ENCODE measurements around the gene HCAR1.

The HCAR1 gene

DNA sequence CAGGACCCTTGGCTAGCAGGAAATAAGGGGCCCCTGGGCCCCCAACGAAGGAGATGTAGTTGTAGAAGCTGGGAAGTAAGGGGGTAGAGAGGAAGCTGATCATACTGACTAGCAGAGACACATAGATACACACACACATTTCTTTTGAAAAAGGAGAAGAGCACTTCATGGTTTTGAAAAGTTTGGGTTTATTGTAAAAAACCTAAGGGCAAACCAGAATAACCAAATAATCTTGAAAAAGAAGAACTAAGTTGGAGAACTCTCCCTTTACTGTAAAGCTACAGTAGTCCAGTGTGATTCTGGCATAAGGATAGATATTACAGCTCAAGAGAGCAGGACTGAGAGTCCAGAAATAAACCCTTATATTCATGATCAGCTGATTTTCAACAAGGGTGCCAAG lies 8.3 kb downstream of the HCAR1 start:
- Histone ChIP-seq H3K4me1 (ENCODE audit: control insufficient read depth, insufficient read depth, low read length) (no peaks in the 10 kb centered on the region), H3K9me3 (ENCODE audit: control insufficient read depth, insufficient read depth, low read depth, low read length) (no peaks in the 10 kb centered on the region), H3K4me3 (ENCODE audit: low read depth, low read length) (no peak overlapping the region), H3K27ac (ENCODE audit: extremely low read depth, low read depth, low read length) (no peak overlapping the region), H3K36me3 (ENCODE audit: control insufficient read depth in 2 of 2, insufficient read depth in 1 of 2, low read length in 2 of 2) (no peaks in the 10 kb centered on the region)
- CTCF ChIA-PET = interaction anchor here (0.6 kb wide), 2 partner anchors 17 to 1229 kb away, joined by 3 to 6 read pairs; no protein-coding TSS in a partner anchor
- POLR2A ChIA-PET = no interaction called here
- TF ChIP-seq ZEB2 (tag by site-specific recombination; IDR thresholded peaks at IDR 0.05) (no peak), ZNF555 (tag by site-specific recombination; conservative IDR thresholded peaks at IDR 0.05) (no peak), ZNF548 (tag by site-specific recombination; IDR thresholded peaks at IDR 0.05) (no peak), ZNF132 (tag by site-specific recombination; IDR thresholded peaks at IDR 0.05; ENCODE audit: borderline replicate concordance) (no peak), GLIS2 (tag by site-specific recombination; IDR thresholded peaks at IDR 0.05) (no peak), ZNF624 (tag by site-specific recombination; IDR thresholded peaks at IDR 0.05) (no peak), ZFP3 (tag by site-specific recombination; IDR thresholded peaks at IDR 0.05; ENCODE audit: low read depth) (no peak), MYNN (tag by site-specific recombination; IDR thresholded peaks at IDR 0.05; ENCODE audit: borderline replicate concordance) (no peak), ZIC2 (tag by site-specific recombination; IDR thresholded peaks at IDR 0.05) (no peak), ZNF664 (tag by site-specific recombination; IDR thresholded peaks at IDR 0.05) (no peak), ZNF354C (tag by site-specific recombination; IDR thresholded peaks at IDR 0.05; ENCODE audit: borderline replicate concordance, low read depth) (no peak)
- TF ChIP-seq, protein P1, sequence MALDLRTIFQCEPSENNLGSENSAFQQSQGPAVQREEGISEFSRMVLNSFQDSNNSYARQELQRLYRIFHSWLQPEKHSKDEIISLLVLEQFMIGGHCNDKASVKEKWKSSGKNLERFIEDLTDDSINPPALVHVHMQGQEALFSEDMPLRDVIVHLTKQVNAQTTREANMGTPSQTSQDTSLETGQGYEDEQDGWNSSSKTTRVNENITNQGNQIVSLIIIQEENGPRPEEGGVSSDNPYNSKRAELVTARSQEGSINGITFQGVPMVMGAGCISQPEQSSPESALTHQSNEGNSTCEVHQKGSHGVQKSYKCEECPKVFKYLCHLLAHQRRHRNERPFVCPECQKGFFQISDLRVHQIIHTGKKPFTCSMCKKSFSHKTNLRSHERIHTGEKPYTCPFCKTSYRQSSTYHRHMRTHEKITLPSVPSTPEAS (tag by site-specific recombination; IDR thresholded peaks at IDR 0.05) = no peak
- TF ChIP-seq, protein P2, sequence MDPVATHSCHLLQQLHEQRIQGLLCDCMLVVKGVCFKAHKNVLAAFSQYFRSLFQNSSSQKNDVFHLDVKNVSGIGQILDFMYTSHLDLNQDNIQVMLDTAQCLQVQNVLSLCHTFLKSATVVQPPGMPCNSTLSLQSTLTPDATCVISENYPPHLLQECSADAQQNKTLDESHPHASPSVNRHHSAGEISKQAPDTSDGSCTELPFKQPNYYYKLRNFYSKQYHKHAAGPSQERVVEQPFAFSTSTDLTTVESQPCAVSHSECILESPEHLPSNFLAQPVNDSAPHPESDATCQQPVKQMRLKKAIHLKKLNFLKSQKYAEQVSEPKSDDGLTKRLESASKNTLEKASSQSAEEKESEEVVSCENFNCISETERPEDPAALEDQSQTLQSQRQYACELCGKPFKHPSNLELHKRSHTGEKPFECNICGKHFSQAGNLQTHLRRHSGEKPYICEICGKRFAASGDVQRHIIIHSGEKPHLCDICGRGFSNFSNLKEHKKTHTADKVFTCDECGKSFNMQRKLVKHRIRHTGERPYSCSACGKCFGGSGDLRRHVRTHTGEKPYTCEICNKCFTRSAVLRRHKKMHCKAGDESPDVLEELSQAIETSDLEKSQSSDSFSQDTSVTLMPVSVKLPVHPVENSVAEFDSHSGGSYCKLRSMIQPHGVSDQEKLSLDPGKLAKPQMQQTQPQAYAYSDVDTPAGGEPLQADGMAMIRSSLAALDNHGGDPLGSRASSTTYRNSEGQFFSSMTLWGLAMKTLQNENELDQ (tag by site-specific recombination; IDR thresholded peaks at IDR 0.05; ENCODE audit: low read depth) = no peak

DNA sequence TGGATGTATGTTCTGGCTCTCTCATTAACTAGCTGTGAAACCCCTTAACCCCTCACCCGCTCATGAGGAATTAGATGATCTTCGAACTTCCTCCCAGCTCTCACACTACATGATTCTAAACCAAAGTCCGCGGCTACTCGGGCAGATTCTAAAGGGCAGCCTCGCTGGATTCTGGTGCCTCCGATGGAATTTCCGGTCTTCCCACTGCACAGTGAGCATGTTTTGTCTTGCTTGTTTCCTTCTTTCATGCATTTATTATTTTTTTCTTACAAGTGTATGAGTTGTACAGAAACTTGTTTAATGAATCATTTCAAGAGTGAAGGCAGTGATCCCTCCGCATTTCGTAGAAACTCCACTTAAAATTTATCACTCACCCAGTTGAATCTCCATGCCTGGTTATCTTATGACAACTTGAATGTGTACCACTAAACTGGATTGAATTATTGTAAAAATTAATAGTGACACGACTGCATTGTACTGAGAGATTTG lies 9.5 kb downstream of the HCAR1 start:
- H3K4me1 ChIP-seq (ENCODE audit: control insufficient read depth, insufficient read depth, low read length) = no peaks in the 10 kb centered on the region
- H3K36me3 ChIP-seq (ENCODE audit: control insufficient read depth in 2 of 2, insufficient read depth in 1 of 2, low read length in 2 of 2) = no peaks in the 10 kb centered on the region
- CTCF ChIA-PET = no interaction called here
- no peak for TF ChIP-seq ZNF514 (tag by site-specific recombination; IDR thresholded peaks at IDR 0.05)
- TF ChIP-seq ZNF777 (tag by site-specific recombination; IDR thresholded peaks at IDR 0.05; ENCODE audit: borderline replicate concordance) = no peak
- no peak for TF ChIP-seq SP2 (tag by site-specific recombination; IDR thresholded peaks at IDR 0.05)
- TF ChIP-seq KLF1 (tag by site-specific recombination; IDR thresholded peaks at IDR 0.05) = no peak
- no peak for TF ChIP-seq ZNF621 (tag by site-specific recombination; IDR thresholded peaks at IDR 0.05)
- no peak for TF ChIP-seq MZF1 (tag by site-specific recombination; IDR thresholded peaks at IDR 0.05; ENCODE audit: borderline replicate concordance)
- no peak for TF ChIP-seq ZNF571 (tag by site-specific recombination; IDR thresholded peaks at IDR 0.05)
- TF ChIP-seq ZNF654 (tag by site-specific recombination; IDR thresholded peaks at IDR 0.05; ENCODE audit: low read depth) = no peak
- TF ChIP-seq ZNF76 (tag by site-specific recombination; IDR thresholded peaks at IDR 0.05; ENCODE audit: borderline replicate concordance, low read depth) = no peak
- TF ChIP-seq, protein P3, sequence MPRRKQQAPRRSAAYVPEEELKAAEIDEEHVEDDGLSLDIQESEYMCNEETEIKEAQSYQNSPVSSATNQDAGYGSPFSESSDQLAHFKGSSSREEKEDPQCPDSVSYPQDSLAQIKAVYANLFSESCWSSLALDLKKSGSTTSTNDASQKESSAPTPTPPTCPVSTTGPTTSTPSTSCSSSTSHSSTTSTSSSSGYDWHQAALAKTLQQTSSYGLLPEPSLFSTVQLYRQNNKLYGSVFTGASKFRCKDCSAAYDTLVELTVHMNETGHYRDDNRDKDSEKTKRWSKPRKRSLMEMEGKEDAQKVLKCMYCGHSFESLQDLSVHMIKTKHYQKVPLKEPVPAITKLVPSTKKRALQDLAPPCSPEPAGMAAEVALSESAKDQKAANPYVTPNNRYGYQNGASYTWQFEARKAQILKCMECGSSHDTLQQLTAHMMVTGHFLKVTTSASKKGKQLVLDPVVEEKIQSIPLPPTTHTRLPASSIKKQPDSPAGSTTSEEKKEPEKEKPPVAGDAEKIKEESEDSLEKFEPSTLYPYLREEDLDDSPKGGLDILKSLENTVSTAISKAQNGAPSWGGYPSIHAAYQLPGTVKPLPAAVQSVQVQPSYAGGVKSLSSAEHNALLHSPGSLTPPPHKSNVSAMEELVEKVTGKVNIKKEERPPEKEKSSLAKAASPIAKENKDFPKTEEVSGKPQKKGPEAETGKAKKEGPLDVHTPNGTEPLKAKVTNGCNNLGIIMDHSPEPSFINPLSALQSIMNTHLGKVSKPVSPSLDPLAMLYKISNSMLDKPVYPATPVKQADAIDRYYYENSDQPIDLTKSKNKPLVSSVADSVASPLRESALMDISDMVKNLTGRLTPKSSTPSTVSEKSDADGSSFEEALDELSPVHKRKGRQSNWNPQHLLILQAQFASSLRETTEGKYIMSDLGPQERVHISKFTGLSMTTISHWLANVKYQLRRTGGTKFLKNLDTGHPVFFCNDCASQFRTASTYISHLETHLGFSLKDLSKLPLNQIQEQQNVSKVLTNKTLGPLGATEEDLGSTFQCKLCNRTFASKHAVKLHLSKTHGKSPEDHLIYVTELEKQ (tag by site-specific recombination; IDR thresholded peaks at IDR 0.05; ENCODE audit: borderline replicate concordance) = no peak
- TF ChIP-seq, protein P4, sequence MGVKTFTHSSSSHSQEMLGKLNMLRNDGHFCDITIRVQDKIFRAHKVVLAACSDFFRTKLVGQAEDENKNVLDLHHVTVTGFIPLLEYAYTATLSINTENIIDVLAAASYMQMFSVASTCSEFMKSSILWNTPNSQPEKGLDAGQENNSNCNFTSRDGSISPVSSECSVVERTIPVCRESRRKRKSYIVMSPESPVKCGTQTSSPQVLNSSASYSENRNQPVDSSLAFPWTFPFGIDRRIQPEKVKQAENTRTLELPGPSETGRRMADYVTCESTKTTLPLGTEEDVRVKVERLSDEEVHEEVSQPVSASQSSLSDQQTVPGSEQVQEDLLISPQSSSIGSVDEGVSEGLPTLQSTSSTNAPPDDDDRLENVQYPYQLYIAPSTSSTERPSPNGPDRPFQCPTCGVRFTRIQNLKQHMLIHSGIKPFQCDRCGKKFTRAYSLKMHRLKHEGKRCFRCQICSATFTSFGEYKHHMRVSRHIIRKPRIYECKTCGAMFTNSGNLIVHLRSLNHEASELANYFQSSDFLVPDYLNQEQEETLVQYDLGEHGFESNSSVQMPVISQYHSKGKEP (tag by site-specific recombination; IDR thresholded peaks at IDR 0.05) = no peak
- TF ChIP-seq, protein P5, sequence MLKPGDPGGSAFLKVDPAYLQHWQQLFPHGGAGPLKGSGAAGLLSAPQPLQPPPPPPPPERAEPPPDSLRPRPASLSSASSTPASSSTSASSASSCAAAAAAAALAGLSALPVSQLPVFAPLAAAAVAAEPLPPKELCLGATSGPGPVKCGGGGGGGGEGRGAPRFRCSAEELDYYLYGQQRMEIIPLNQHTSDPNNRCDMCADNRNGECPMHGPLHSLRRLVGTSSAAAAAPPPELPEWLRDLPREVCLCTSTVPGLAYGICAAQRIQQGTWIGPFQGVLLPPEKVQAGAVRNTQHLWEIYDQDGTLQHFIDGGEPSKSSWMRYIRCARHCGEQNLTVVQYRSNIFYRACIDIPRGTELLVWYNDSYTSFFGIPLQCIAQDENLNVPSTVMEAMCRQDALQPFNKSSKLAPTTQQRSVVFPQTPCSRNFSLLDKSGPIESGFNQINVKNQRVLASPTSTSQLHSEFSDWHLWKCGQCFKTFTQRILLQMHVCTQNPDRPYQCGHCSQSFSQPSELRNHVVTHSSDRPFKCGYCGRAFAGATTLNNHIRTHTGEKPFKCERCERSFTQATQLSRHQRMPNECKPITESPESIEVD (tag by site-specific recombination; IDR thresholded peaks at IDR 0.05) = no peak
- no peak for TF ChIP-seq SP7 (tag by site-specific recombination; IDR thresholded peaks at IDR 0.05)
- no peaks in the 10 kb centered on the region for H3K9me3 ChIP-seq (ENCODE audit: control insufficient read depth, insufficient read depth, low read depth, low read length)
- H3K27ac ChIP-seq (ENCODE audit: extremely low read depth, low read depth, low read length) = no peak overlapping the region
- POLR2A ChIA-PET = no interaction called here
- no peak overlapping the region for H3K4me3 ChIP-seq (ENCODE audit: low read depth, low read length)

All from HEK293 (cell line).